ENCODE measurements around the gene RTL9.

DNA sequence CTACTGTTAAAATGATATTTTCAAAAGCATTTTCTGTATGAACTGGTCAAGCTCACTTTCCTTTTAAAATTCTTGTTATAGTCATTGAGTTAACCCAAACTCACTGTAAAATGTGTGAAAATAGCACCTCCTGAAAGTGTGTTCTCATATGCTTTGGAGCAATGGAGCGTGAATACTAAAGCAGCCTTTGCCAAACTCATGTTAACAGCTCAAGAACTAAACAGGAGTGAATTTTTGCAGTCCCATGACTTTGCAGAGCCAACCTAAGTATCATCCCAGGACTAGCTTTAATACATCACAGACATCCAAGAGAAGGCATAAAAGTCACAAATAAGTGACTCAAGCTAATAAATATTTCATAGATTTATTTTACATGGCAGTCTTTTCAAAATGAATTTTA is 43.1 kb upstream of the RTL9 start:
- no peak for TF ChIP-seq CTCF (IDR thresholded peaks at IDR 0.05 in 8 of 11, conservative IDR thresholded peaks at IDR 0.05 in 3 of 11)
- TF ChIP-seq POLR2A (IDR thresholded peaks at IDR 0.05) = no peak
- no peak for TF ChIP-seq POLR2AphosphoS5 (IDR thresholded peaks at IDR 0.05)

Data from spleen (tissue), 7 donors.